PC-3 (cell line): ENCODE results near the gene EFNB3. TPM values are rescaled to one million over a fixed set of nuclear protein-coding genes. Genes with fewer than 3 reads are reported as not detected.

ENCODE experiments used
- ATAC-seq: fragments of 200-7000 bp; cut with Tn5 transposase; 2 replicates; pipeline ENCODE4 v1.9.1; 2020; ENCODE audit warnings: mild to moderate bottlenecking, moderate library complexity
- BruUV-seq: library from RNA; stranded (reverse); fragments of 400-500 nt; replicated peaks from 2 replicates; lab custom pipeline; 2021; lab: Mats Ljungman, UMichigan
- CTCF ChIA-PET: fragments of 300-600 bp; sonication (Branson Sonifier 250); formaldehyde crosslinking; loops from one replicate; lab custom pipeline; 2022; ENCODE audit warnings: antibody characterized with exemption; lab: Charles Lee
- POLR2A ChIA-PET: fragments of 300-600 bp; sonication (Branson Sonifier 250); formaldehyde crosslinking; loops from one replicate; lab custom pipeline; 2022; ENCODE audit warnings: antibody characterized with exemption; ENCODE audit not compliant: unreplicated experiment; lab: Charles Lee
- DNase-seq: peaks from one replicate; pipeline ENCODE4 v3.0.0-alpha.2; 2015
- H2AFZ ChIP-seq: fragments of 300-600 bp; sonication (generic); 2 replicates; pipeline ENCODE4 v1.6.0; 2016; ENCODE audit warnings: antibody characterized with exemption, low read length
- H3F3A ChIP-seq: fragments of 300-600 bp; sonication (generic); one replicate; pipeline ENCODE4 v1.6.0; 2017; ENCODE audit warnings: antibody characterized with exemption, low read length, control low read depth, mild to moderate bottlenecking; ENCODE audit not compliant: unreplicated experiment
- H3K27ac ChIP-seq: fragments of 300-600 bp; sonication (generic); 2 replicates; pipeline ENCODE4 v1.5.1; 2016; ENCODE audit warnings: mild to moderate bottlenecking, low read length
- H3K27me3 ChIP-seq: fragments of 300-600 bp; sonication (generic); 2 replicates; pipeline ENCODE4 v1.6.1; 2016; ENCODE audit warnings: low read length, mixed read lengths
- H3K36me3 ChIP-seq: fragments of 300-600 bp; sonication (generic); 2 replicates; pipeline ENCODE4 v1.6.1; 2016; ENCODE audit warnings: low read depth, mixed run types, low read length, mixed read lengths
- H3K4me1 ChIP-seq: fragments of 300-600 bp; sonication (generic); 2 replicates; pipeline ENCODE4 v1.5.1; 2016; ENCODE audit warnings: low read length; ENCODE audit not compliant: insufficient read depth
- H3K4me2 ChIP-seq: fragments of 300-600 bp; sonication (generic); 2 replicates; pipeline ENCODE4 v1.6.0; 2016; ENCODE audit warnings: low read length
- H3K4me3 ChIP-seq: fragments of 300-600 bp; sonication (generic); 2 replicates; pipeline ENCODE4 v1.5.1; 2016; ENCODE audit warnings: mild to moderate bottlenecking, low read length, mixed read lengths
- H3K79me2 ChIP-seq: fragments of 300-600 bp; sonication (generic); 2 replicates; pipeline ENCODE4 v1.6.1; 2017; ENCODE audit warnings: low read length, mixed read lengths
- H3K9ac ChIP-seq: fragments of 300-600 bp; sonication (generic); 2 replicates; pipeline ENCODE4 v1.6.0; 2016; ENCODE audit warnings: mild to moderate bottlenecking, low read length
- H3K9me2 ChIP-seq: fragments of 300-600 bp; sonication (generic); replicated peaks from 2 replicates; pipeline ENCODE4 v1.6.1; 2016; ENCODE audit warnings: mixed run types, low read length, mixed read lengths
- H3K9me3 ChIP-seq: fragments of 300-600 bp; sonication (generic); 2 replicates; pipeline ENCODE4 v1.6.1; 2016; ENCODE audit warnings: low read length, mixed read lengths
- H4K20me1 ChIP-seq: fragments of 300-600 bp; sonication (generic); 2 replicates; pipeline ENCODE4 v1.6.1; 2016; ENCODE audit warnings: low read length, mixed read lengths
- EZH2 ChIP-seq: fragments of 300-600 bp; sonication (generic); IDR thresholded peaks from one replicate; pipeline ENCODE4 v1.6.1; 2017; ENCODE audit warnings: antibody characterized with exemption, mild to moderate bottlenecking, low read length; ENCODE audit not compliant: unreplicated experiment
- EZH2phosphoT487 ChIP-seq: fragments of 300-600 bp; sonication (generic); IDR thresholded peaks from 2 replicates; pipeline ENCODE4 v1.6.1; 2018; ENCODE audit warnings: mild to moderate bottlenecking, antibody characterized with exemption, low read length, borderline replicate concordance
- intact Hi-C: fragments of 100-400 bp; cut with micrococcal nuclease; formaldehyde crosslinking; loops from 2 replicates; pipeline ENCODE4 v1.9.0; 2023
- total RNA-seq: library from RNA; depleted of rRNA; stranded (reverse); fragments of >200 nt; gene quantifications from 2 replicates; pipeline ENCODE4 v1.2.3, GENCODE V29; 2014
- TF ChIP-seq, protein P1 (sequence below): fragments of 300-600 bp; sonication (generic); conservative IDR thresholded peaks from 2 replicates; pipeline ENCODE4 v1.5.1; 2017; ENCODE audit warnings: antibody characterized with exemption, low read depth, mild to moderate bottlenecking, low read length

EFNB3 gene
- total RNA-seq, 1 experiment from 2014 or later: 4.9 TPM

DNA sequence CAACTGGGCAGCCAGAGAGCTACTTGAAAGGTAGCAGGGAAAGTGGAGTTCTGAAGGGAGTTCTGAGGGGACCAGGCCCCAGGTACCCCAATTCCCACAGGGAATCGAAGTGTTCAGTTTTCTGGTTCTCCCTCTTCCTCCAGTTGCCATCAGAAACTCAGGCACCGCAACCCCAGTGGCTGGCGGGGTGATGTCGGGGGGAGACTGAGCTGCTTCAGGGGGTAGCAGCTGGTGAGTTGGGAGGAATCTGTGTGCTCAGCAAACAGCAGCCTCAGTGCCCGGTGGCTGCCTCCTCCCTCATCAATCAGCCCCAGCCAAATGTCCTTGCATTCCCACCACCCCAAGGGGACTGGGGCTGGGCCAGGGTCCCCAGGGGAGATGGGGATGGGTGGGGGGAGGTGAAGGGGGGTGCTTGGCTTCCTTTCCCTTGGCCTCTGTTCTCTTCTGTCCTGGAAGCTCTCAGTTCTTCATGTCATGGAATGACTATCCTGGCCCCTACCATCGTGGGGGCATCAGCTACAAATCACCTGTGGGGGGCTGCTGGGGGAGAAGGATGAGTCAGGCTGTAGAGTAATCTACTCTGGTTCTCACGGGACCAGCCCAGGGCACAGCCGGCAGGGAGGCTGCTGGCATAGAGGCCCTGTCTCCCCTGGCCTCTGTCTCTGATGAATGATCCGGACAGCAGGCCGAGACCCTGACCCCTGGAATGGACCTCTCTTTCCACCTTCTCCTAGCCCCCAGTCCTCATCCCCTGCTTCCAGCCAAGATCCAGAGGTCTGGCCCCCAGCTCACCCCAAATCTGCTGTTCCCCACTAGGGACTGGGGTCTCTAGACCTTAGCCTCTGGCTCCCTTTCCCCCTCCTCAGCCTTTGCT lies 10.0 kb downstream of the EFNB3 start:
- DNase-seq: no peak
- no peak overlapping the region for H3K9ac ChIP-seq
- H3K4me2 ChIP-seq: no peak overlapping the region
- H3K4me3 ChIP-seq: no peak overlapping the region
- ATAC-seq: no peak
- H3K27ac ChIP-seq: no peak overlapping the region
- H3K79me2 ChIP-seq: no peaks in the 10 kb centered on the region
- TF ChIP-seq EZH2phosphoT487 (no peak), EZH2 (no peak)
- TF ChIP-seq, protein P1, sequence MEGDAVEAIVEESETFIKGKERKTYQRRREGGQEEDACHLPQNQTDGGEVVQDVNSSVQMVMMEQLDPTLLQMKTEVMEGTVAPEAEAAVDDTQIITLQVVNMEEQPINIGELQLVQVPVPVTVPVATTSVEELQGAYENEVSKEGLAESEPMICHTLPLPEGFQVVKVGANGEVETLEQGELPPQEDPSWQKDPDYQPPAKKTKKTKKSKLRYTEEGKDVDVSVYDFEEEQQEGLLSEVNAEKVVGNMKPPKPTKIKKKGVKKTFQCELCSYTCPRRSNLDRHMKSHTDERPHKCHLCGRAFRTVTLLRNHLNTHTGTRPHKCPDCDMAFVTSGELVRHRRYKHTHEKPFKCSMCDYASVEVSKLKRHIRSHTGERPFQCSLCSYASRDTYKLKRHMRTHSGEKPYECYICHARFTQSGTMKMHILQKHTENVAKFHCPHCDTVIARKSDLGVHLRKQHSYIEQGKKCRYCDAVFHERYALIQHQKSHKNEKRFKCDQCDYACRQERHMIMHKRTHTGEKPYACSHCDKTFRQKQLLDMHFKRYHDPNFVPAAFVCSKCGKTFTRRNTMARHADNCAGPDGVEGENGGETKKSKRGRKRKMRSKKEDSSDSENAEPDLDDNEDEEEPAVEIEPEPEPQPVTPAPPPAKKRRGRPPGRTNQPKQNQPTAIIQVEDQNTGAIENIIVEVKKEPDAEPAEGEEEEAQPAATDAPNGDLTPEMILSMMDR: no peak
- H3K9me2 ChIP-seq: no peaks in the 10 kb centered on the region
- ChIA-PET POLR2A (no interaction called here), CTCF (no interaction called here)
- no TSS peak for BruUV-seq
- intact Hi-C loops: no loop called here
- no peaks in the 10 kb centered on the region for H4K20me1 ChIP-seq
- H3K4me1 ChIP-seq: peaks cover 7% of the 10 kb centered on the region
- no peaks in the 10 kb centered on the region for H3K9me3 ChIP-seq
- no peaks in the 10 kb centered on the region for H3K36me3 ChIP-seq
- H2AFZ ChIP-seq: no peak overlapping the region
- no peaks in the 10 kb centered on the region for H3F3A ChIP-seq
- no peaks in the 10 kb centered on the region for H3K27me3 ChIP-seq

DNA sequence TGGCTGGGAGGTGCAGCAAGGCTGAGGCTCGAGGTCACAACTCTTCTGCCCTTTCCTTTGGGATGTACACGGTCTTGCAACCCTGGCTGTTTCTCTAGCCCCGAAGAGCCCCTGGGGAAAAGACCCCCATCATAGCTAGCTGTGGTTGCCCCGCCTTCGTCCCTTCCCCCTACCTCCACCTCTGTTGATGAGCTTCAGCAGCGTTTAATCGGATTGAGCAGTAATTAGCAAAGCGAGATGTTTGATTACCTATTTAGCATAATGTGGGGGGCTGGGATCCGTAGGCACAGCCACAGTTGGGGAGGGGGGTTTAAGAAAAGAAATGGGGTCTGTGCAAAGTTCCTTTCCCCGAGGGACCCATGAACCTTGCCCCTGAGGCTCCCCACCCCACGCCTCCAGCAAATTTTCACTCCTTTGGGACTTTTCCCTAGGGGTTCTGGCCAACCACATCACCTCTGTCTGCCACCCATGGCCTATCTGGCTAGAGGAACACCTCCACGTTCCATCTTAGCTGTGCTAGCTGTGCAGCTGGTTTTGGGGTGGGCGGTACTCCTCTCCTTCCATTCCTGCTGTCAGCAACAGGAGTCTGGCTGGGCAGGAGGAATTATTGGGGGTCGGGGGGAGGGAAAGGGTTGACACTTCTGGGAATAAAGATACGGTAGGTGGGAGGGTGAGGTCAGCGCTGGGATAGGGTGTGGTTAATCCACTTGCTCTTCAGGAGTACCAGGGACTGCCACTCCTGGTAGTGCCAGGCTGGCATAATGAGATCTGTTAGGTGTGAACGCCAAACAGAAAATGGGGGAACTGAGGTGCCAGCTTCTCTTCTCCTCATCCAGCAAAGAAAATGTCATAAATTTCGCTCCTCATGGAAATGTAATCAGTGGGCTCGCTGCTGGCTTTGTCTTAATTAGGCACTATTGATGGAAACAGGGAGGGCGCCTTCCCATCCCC lies 11.2 kb downstream of the EFNB3 start:
- H3K27ac ChIP-seq: no peak overlapping the region
- no peaks in the 10 kb centered on the region for H3K9me2 ChIP-seq
- TSS peak; percentile 64 for BruUV-seq
- DNase-seq (no peak), ATAC-seq (no peak)
- peak overlapping the region; percentile 84 for H3K4me3 ChIP-seq
- no peaks in the 10 kb centered on the region for H3K27me3 ChIP-seq
- no peak for TF ChIP-seq EZH2
- TF ChIP-seq, protein P1: no peak
- no peak for TF ChIP-seq EZH2phosphoT487
- ChIA-PET CTCF (no interaction called here), POLR2A (no interaction called here)
- no peaks in the 10 kb centered on the region for H3K9me3 ChIP-seq
- peak overlapping the region; percentile 91 for H3K4me2 ChIP-seq
- no peaks in the 10 kb centered on the region for H4K20me1 ChIP-seq
- intact Hi-C loops: no loop called here
- H2AFZ ChIP-seq: peak overlapping the region; percentile 99
- peaks cover 7% of the 10 kb centered on the region for H3K4me1 ChIP-seq
- no peaks in the 10 kb centered on the region for H3F3A ChIP-seq
- no peaks in the 10 kb centered on the region for H3K79me2 ChIP-seq
- peak overlapping the region; percentile 74 for H3K9ac ChIP-seq
- no peaks in the 10 kb centered on the region for H3K36me3 ChIP-seq
